K562 (cell line): ENCODE measurements around the gene FSCN2. TPM values are rescaled to one million over a fixed set of nuclear protein-coding genes. Genes with fewer than 3 reads are reported as not detected.

ENCODE experiments used
- ARHGAP35 ChIP-seq: fragments of 450-650 bp; IDR thresholded peaks from 2 replicates; pipeline ENCODE4 v1.6.1; 2018; ENCODE audit not compliant: partially characterized antibody
- CBX5 ChIP-seq: IDR thresholded peaks from 2 replicates; pipeline ENCODE4 v1.6.1; 2014; ENCODE audit warnings: low read depth, borderline replicate concordance
- ETV5 ChIP-seq: sonication (generic); formaldehyde crosslinking; IDR thresholded peaks from 2 replicates; pipeline ENCODE4 v1.4.0; 2020; ENCODE audit warnings: low read depth, mild to moderate bottlenecking, missing genetic modification reagents
- EWSR1 ChIP-seq: fragments of 450-650 bp; IDR thresholded peaks from 2 replicates; pipeline ENCODE4 v1.6.1; 2018; ENCODE audit warnings: borderline replicate concordance, mild to moderate bottlenecking, low read depth, moderate library complexity; ENCODE audit not compliant: partially characterized antibody
- FOS ChIP-seq: IDR thresholded peaks from 3 replicates; pipeline ENCODE4 v1.6.1; 2011; ENCODE audit not compliant: insufficient read length; ENCODE audit errors: extremely low read depth
- HDAC2 ChIP-seq: fragments of 450-650 bp; IDR thresholded peaks from 2 replicates; pipeline ENCODE4 v1.6.1; 2016; ENCODE audit warnings: mild to moderate bottlenecking
- KAT8 ChIP-seq: fragments of 450-650 bp; IDR thresholded peaks from 2 replicates; pipeline ENCODE4 v1.6.1; 2016; ENCODE audit warnings: low read depth, mild to moderate bottlenecking
- MBD2 ChIP-seq: sonication (generic); IDR thresholded peaks from 2 replicates; pipeline ENCODE4 v1.6.1; 2016; ENCODE audit warnings: low read depth, borderline replicate concordance
- MCM3 ChIP-seq: fragments of 450-650 bp; IDR thresholded peaks from 2 replicates; pipeline ENCODE4 v1.6.1; 2016
- MIER1 ChIP-seq: fragments of 450-650 bp; IDR thresholded peaks from 2 replicates; pipeline ENCODE4 v1.6.1; 2016; ENCODE audit warnings: antibody characterized with exemption, mild to moderate bottlenecking, low read depth
- MTA2 ChIP-seq: fragments of 450-650 bp; IDR thresholded peaks from 2 replicates; pipeline ENCODE4 v1.6.1; 2016; ENCODE audit warnings: low read depth
- SP2 ChIP-seq: IDR thresholded peaks from 2 replicates; pipeline ENCODE4 v1.6.1; 2011; ENCODE audit warnings: mild to moderate bottlenecking, low read depth, low read length, moderate library complexity; ENCODE audit not compliant: poor library complexity, severe bottlenecking; ENCODE audit errors: extremely low read depth
- TAF1 ChIP-seq: IDR thresholded peaks from 2 replicates; pipeline ENCODE4 v1.6.1; 2011; ENCODE audit warnings: mild to moderate bottlenecking, low read length, moderate library complexity; ENCODE audit not compliant: insufficient read depth, control insufficient read depth, severe bottlenecking; ENCODE audit errors: extremely low read depth
- TAL1 ChIP-seq: fragments of 450-650 bp; IDR thresholded peaks from 2 replicates; pipeline ENCODE4 v1.6.1; 2016; ENCODE audit warnings: mild to moderate bottlenecking
- ZNF23 ChIP-seq: fragments of 250-450 bp; sonication (Bioruptor Pico); IDR thresholded peaks from 2 replicates; pipeline ENCODE4 v1.4.0; 2020; ENCODE audit warnings: mild to moderate bottlenecking
- ZNF316 ChIP-seq: fragments of 450-650 bp; IDR thresholded peaks from 2 replicates; pipeline ENCODE4 v1.6.1; 2016
- polyA plus RNA-seq, 8 experiments: library from polyadenylated mRNA; depleted of rRNA in 4 of 8; stranded (reverse) in 5 of 8; unstranded in 3 of 8; fragments of >200 nt; fragmentation: Nextera tagmentation in 2 of 8; fragmentation: Illumina TruSeq in 1 of 8; extraction: Ambion mirVana in 2 of 8; extraction: Trizol in 1 of 8; gene quantifications; 2 replicates each; pipeline versions ENCODE4 v1.2.1 to v1.2.3, GENCODE V29; 2011 to 2014; ENCODE audit warnings: inconsistent platforms in 1 of 8, missing spikeins in 1 of 8
- total RNA-seq, 7 experiments: library from RNA; depleted of rRNA in 6 of 7; stranded (reverse); fragments of >200 nt in 6 of 7; fragmentation: Illumina TruSeq in 2 of 7; extraction: Trizol in 2 of 7; gene quantifications; 2 replicates each; pipeline versions ENCODE4 v1.2.1 to v1.2.3, GENCODE V29; 2011 to 2021; ENCODE audit warnings: low replicate concordance in 1 of 7
- TF ChIP-seq, protein P1 (sequence below), 2 experiments: fragments of 450-650 bp in 1 of 2; sonication (generic) in 1 of 2; formaldehyde crosslinking in 1 of 2; IDR thresholded peaks; 2 replicates each; pipeline versions ENCODE4 v1.7.1 to v1.9.0; 2016 to 2022; ENCODE audit warnings: inconsistent platforms in 1 of 2, mild to moderate bottlenecking in 1 of 2, missing genetic modification reagents in 1 of 2
- TF ChIP-seq, protein P2 (sequence below): fragments of 450-650 bp; IDR thresholded peaks from one replicate; pipeline ENCODE4 v1.6.1; 2018; ENCODE audit warnings: mild to moderate bottlenecking, moderate library complexity; ENCODE audit not compliant: partially characterized antibody

The FSCN2 gene
- total and polyA plus RNA-seq, 9 of the 15 experiments (the other 6 are each of a cell fraction or from before 2014, with no cell fraction given): 0.08 TPM; not detected in 8

DNA sequence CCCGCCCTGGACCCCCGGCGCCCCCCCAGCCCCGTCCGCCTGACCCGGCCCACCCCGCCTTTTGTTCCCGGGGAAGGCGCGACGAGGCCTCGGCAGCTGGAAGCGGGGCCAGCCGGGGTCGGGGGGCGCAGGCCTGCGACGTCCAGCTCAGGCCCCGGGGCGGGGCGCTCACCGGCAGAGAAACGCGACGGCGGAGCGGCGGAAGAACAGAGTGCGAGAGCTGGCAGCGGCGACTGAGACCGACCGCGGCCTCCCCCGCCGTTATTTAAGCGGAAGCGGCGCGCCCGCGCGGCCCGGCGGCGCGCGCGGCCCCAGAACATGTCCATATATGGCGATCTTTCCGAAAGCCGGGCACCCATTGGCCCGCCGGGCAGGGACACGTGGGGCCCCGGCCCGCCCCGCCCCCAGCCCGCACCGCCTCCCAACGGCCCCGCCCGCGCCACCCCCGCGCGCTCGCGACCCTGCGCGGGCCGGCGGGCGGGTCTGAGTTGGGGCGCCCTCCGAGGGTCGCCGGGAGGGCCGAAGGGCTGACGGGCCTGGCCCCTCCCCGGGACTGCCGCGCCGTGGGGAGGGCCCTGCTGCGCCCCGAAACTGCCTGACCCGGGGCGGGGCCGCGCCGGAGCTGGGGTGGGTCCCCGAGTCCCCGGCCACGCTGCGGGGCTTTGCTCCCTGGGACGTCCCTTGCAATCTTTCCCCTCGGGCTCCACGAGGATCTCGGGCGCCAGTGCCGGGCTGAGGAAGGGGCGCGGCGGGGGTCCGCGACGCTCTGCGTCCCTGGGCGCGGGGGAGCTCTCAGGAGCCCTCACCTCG is 15.4 kb upstream of the FSCN2 start, which contains the start of gene ACTG1 (continued):
- TF ChIP-seq, protein P1, sequence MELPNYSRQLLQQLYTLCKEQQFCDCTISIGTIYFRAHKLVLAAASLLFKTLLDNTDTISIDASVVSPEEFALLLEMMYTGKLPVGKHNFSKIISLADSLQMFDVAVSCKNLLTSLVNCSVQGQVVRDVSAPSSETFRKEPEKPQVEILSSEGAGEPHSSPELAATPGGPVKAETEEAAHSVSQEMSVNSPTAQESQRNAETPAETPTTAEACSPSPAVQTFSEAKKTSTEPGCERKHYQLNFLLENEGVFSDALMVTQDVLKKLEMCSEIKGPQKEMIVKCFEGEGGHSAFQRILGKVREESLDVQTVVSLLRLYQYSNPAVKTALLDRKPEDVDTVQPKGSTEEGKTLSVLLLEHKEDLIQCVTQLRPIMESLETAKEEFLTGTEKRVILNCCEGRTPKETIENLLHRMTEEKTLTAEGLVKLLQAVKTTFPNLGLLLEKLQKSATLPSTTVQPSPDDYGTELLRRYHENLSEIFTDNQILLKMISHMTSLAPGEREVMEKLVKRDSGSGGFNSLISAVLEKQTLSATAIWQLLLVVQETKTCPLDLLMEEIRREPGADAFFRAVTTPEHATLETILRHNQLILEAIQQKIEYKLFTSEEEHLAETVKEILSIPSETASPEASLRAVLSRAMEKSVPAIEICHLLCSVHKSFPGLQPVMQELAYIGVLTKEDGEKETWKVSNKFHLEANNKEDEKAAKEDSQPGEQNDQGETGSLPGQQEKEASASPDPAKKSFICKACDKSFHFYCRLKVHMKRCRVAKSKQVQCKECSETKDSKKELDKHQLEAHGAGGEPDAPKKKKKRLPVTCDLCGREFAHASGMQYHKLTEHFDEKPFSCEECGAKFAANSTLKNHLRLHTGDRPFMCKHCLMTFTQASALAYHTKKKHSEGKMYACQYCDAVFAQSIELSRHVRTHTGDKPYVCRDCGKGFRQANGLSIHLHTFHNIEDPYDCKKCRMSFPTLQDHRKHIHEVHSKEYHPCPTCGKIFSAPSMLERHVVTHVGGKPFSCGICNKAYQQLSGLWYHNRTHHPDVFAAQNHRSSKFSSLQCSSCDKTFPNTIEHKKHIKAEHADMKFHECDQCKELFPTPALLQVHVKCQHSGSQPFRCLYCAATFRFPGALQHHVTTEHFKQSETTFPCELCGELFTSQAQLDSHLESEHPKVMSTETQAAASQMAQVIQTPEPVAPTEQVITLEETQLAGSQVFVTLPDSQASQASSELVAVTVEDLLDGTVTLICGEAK (IDR thresholded peaks at IDR 0.05): no peak
- TF ChIP-seq, protein P1 (CRISPR knock-in tag; IDR thresholded peaks at IDR 0.05): no peak
- TF ChIP-seq FOS: peak; percentile 48
- no peak for TF ChIP-seq MIER1
- no peak for TF ChIP-seq ARHGAP35
- peak; percentile 75; the same call in 1 of the 2 replicates for TF ChIP-seq MBD2
- no peak for TF ChIP-seq MTA2
- TF ChIP-seq TAL1: no peak
- no peak for TF ChIP-seq EWSR1
- TF ChIP-seq SP2: no peak
- no peak for TF ChIP-seq HDAC2
- TF ChIP-seq ETV5 (CRISPR knock-in tag): no peak
- TF ChIP-seq MCM3: no peak
- TF ChIP-seq, protein P2, sequence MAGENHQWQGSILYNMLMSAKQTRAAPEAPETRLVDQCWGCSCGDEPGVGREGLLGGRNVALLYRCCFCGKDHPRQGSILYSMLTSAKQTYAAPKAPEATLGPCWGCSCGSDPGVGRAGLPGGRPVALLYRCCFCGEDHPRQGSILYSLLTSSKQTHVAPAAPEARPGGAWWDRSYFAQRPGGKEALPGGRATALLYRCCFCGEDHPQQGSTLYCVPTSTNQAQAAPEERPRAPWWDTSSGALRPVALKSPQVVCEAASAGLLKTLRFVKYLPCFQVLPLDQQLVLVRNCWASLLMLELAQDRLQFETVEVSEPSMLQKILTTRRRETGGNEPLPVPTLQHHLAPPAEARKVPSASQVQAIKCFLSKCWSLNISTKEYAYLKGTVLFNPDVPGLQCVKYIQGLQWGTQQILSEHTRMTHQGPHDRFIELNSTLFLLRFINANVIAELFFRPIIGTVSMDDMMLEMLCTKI: no peak
- TF ChIP-seq ZNF316: no peak
- no peak for TF ChIP-seq ZNF23 (CRISPR knock-in tag)
- no peak for TF ChIP-seq KAT8
- TF ChIP-seq CBX5: no peak
- peak; percentile 92 for TF ChIP-seq TAF1
